ENCODE results near the gene NELL2.

Gene NELL2

GRCh38 chr12:44526655-44527182, 349.4 kb downstream of the NELL2 start:
- H3K36me3 ChIP-seq (ENCODE audit: control insufficient read depth, insufficient read depth, low read length): no peaks in the 10 kb centered on the region
- H3K4me1 ChIP-seq (ENCODE audit: control insufficient read depth, insufficient read depth, low read length): no peaks in the 10 kb centered on the region
- no peak overlapping the region for H3K27ac ChIP-seq (ENCODE audit: low read depth, low read length)
- no peak overlapping the region for H3K9ac ChIP-seq (ENCODE audit: low read length)
- H3K4me3 ChIP-seq (ENCODE audit: low read length): no peak overlapping the region
- no peaks in the 10 kb centered on the region for H3K27me3 ChIP-seq (ENCODE audit: control insufficient read depth, insufficient read depth, low read length)

- H3K9ac ChIP-seq (ENCODE audit: low read length): no peak overlapping the region
- H3K4me3 ChIP-seq (ENCODE audit: low read length): no peak overlapping the region
- H3K36me3 ChIP-seq (ENCODE audit: control insufficient read depth, insufficient read depth, low read length): no peaks in the 10 kb centered on the region
- no peaks in the 10 kb centered on the region for H3K4me1 ChIP-seq (ENCODE audit: control insufficient read depth, insufficient read depth, low read length)
- no peaks in the 10 kb centered on the region for H3K27me3 ChIP-seq (ENCODE audit: control insufficient read depth, insufficient read depth, low read length)
- H3K27ac ChIP-seq (ENCODE audit: low read depth, low read length): no peak overlapping the region
Observed at GRCh38 chr12:44525806-44526654, 350.1 kb downstream of the NELL2 start.

GRCh38 chr12:44523828-44524227, 352.3 kb downstream of the NELL2 start:
- Histone ChIP-seq H3K9ac (ENCODE audit: low read length) (no peak overlapping the region), H3K4me1 (ENCODE audit: control insufficient read depth, insufficient read depth, low read length) (no peaks in the 10 kb centered on the region), H3K27ac (ENCODE audit: low read depth, low read length) (no peak overlapping the region), H3K36me3 (ENCODE audit: control insufficient read depth, insufficient read depth, low read length) (no peaks in the 10 kb centered on the region), H3K27me3 (ENCODE audit: control insufficient read depth, insufficient read depth, low read length) (no peaks in the 10 kb centered on the region), H3K4me3 (ENCODE audit: low read length) (no peak overlapping the region)

- H3K4me1 ChIP-seq (ENCODE audit: control insufficient read depth, insufficient read depth, low read length): no peaks in the 10 kb centered on the region
- H3K4me3 ChIP-seq (ENCODE audit: low read length): no peak overlapping the region
- no peak overlapping the region for H3K27ac ChIP-seq (ENCODE audit: low read depth, low read length)
- no peaks in the 10 kb centered on the region for H3K27me3 ChIP-seq (ENCODE audit: control insufficient read depth, insufficient read depth, low read length)
- H3K9ac ChIP-seq (ENCODE audit: low read length): no peak overlapping the region
- H3K36me3 ChIP-seq (ENCODE audit: control insufficient read depth, insufficient read depth, low read length): no peaks in the 10 kb centered on the region
Observed at GRCh38 chr12:44521702-44522101, 354.4 kb downstream of the NELL2 start.

GRCh38 chr12:44519931-44520330, 356.2 kb downstream of the NELL2 start:
- no peak overlapping the region for H3K9ac ChIP-seq (ENCODE audit: low read length)
- H3K4me1 ChIP-seq (ENCODE audit: control insufficient read depth, insufficient read depth, low read length): no peaks in the 10 kb centered on the region
- H3K4me3 ChIP-seq (ENCODE audit: low read length): no peak overlapping the region
- H3K27ac ChIP-seq (ENCODE audit: low read depth, low read length): no peak overlapping the region
- H3K36me3 ChIP-seq (ENCODE audit: control insufficient read depth, insufficient read depth, low read length): no peaks in the 10 kb centered on the region
- no peaks in the 10 kb centered on the region for H3K27me3 ChIP-seq (ENCODE audit: control insufficient read depth, insufficient read depth, low read length)

GRCh38 chr12:44511289-44511688, 364.8 kb downstream of the NELL2 start:
- no peak overlapping the region for H3K4me3 ChIP-seq (ENCODE audit: low read length)
- H3K9ac ChIP-seq (ENCODE audit: low read length): no peak overlapping the region
- no peak overlapping the region for H3K27ac ChIP-seq (ENCODE audit: low read depth, low read length)
- H3K36me3 ChIP-seq (ENCODE audit: control insufficient read depth, insufficient read depth, low read length): no peaks in the 10 kb centered on the region
- H3K4me1 ChIP-seq (ENCODE audit: control insufficient read depth, insufficient read depth, low read length): no peaks in the 10 kb centered on the region
- H3K27me3 ChIP-seq (ENCODE audit: control insufficient read depth, insufficient read depth, low read length): no peaks in the 10 kb centered on the region

- Histone ChIP-seq H3K4me1 (ENCODE audit: control insufficient read depth, insufficient read depth, low read length) (no peaks in the 10 kb centered on the region), H3K9ac (ENCODE audit: low read length) (no peak overlapping the region), H3K27me3 (ENCODE audit: control insufficient read depth, insufficient read depth, low read length) (no peaks in the 10 kb centered on the region), H3K4me3 (ENCODE audit: low read length) (no peak overlapping the region), H3K27ac (ENCODE audit: low read depth, low read length) (no peak overlapping the region), H3K36me3 (ENCODE audit: control insufficient read depth, insufficient read depth, low read length) (no peaks in the 10 kb centered on the region)
Observed at GRCh38 chr12:44510510-44510909, 365.6 kb downstream of the NELL2 start.

GRCh38 chr12:44510076-44510475, 366.0 kb downstream of the NELL2 start:
- no peak overlapping the region for H3K4me3 ChIP-seq (ENCODE audit: low read length)
- no peaks in the 10 kb centered on the region for H3K36me3 ChIP-seq (ENCODE audit: control insufficient read depth, insufficient read depth, low read length)
- H3K27ac ChIP-seq (ENCODE audit: low read depth, low read length): no peak overlapping the region
- H3K9ac ChIP-seq (ENCODE audit: low read length): no peak overlapping the region
- no peaks in the 10 kb centered on the region for H3K27me3 ChIP-seq (ENCODE audit: control insufficient read depth, insufficient read depth, low read length)
- H3K4me1 ChIP-seq (ENCODE audit: control insufficient read depth, insufficient read depth, low read length): no peaks in the 10 kb centered on the region

- no peak overlapping the region for H3K27ac ChIP-seq (ENCODE audit: low read depth, low read length)
- no peaks in the 10 kb centered on the region for H3K4me1 ChIP-seq (ENCODE audit: control insufficient read depth, insufficient read depth, low read length)
- H3K9ac ChIP-seq (ENCODE audit: low read length): no peak overlapping the region
- no peaks in the 10 kb centered on the region for H3K36me3 ChIP-seq (ENCODE audit: control insufficient read depth, insufficient read depth, low read length)
- H3K4me3 ChIP-seq (ENCODE audit: low read length): no peak overlapping the region
- no peaks in the 10 kb centered on the region for H3K27me3 ChIP-seq (ENCODE audit: control insufficient read depth, insufficient read depth, low read length)
Observed at GRCh38 chr12:44509471-44509870, 366.6 kb downstream of the NELL2 start.

GRCh38 chr12:44507461-44507860, 368.7 kb downstream of the NELL2 start:
- no peaks in the 10 kb centered on the region for H3K27me3 ChIP-seq (ENCODE audit: control insufficient read depth, insufficient read depth, low read length)

GRCh38 chr12:44504799-44505198, 371.3 kb downstream of the NELL2 start:
- H3K27ac ChIP-seq (ENCODE audit: low read depth, low read length): no peak overlapping the region
- no peaks in the 10 kb centered on the region for H3K36me3 ChIP-seq (ENCODE audit: control insufficient read depth, insufficient read depth, low read length)
- H3K4me3 ChIP-seq (ENCODE audit: low read length): no peak overlapping the region
- no peaks in the 10 kb centered on the region for H3K4me1 ChIP-seq (ENCODE audit: control insufficient read depth, insufficient read depth, low read length)
- H3K9ac ChIP-seq (ENCODE audit: low read length): no peak overlapping the region
- no peaks in the 10 kb centered on the region for H3K27me3 ChIP-seq (ENCODE audit: control insufficient read depth, insufficient read depth, low read length)

More at GRCh38 chr12:44507461-44507860, 368.7 kb downstream of the NELL2 start:
- no peak overlapping the region for H3K4me3 ChIP-seq (ENCODE audit: low read length)
- H3K4me1 ChIP-seq (ENCODE audit: control insufficient read depth, insufficient read depth, low read length): no peaks in the 10 kb centered on the region
- H3K27ac ChIP-seq (ENCODE audit: low read depth, low read length): no peak overlapping the region
- no peak overlapping the region for H3K9ac ChIP-seq (ENCODE audit: low read length)
- H3K36me3 ChIP-seq (ENCODE audit: control insufficient read depth, insufficient read depth, low read length): no peaks in the 10 kb centered on the region

GRCh38 chr12:44503329-44503728, 372.8 kb downstream of the NELL2 start:
- Histone ChIP-seq H3K4me3 (ENCODE audit: low read length) (no peak overlapping the region), H3K9ac (ENCODE audit: low read length) (no peak overlapping the region), H3K27ac (ENCODE audit: low read depth, low read length) (no peak overlapping the region), H3K4me1 (ENCODE audit: control insufficient read depth, insufficient read depth, low read length) (no peaks in the 10 kb centered on the region), H3K27me3 (ENCODE audit: control insufficient read depth, insufficient read depth, low read length) (no peaks in the 10 kb centered on the region), H3K36me3 (ENCODE audit: control insufficient read depth, insufficient read depth, low read length) (no peaks in the 10 kb centered on the region)

GRCh38 chr12:44502681-44503080, 373.4 kb downstream of the NELL2 start:
- Histone ChIP-seq H3K4me3 (ENCODE audit: low read length) (no peak overlapping the region), H3K4me1 (ENCODE audit: control insufficient read depth, insufficient read depth, low read length) (no peaks in the 10 kb centered on the region), H3K9ac (ENCODE audit: low read length) (no peak overlapping the region), H3K27ac (ENCODE audit: low read depth, low read length) (no peak overlapping the region), H3K27me3 (ENCODE audit: control insufficient read depth, insufficient read depth, low read length) (no peaks in the 10 kb centered on the region), H3K36me3 (ENCODE audit: control insufficient read depth, insufficient read depth, low read length) (no peaks in the 10 kb centered on the region)
